PC-9 (cell line): ENCODE measurements around the gene DSG3.

Source experiments
- EZH2 ChIP-seq: fragments of 200-600 bp; sonication (generic); IDR thresholded peaks from 2 replicates; pipeline ENCODE4 v1.8.0; 2017; ENCODE audit warnings: antibody characterized with exemption, low read depth
- TF ChIP-seq, protein P1 (sequence below): fragments of 200-600 bp; sonication (generic); conservative IDR thresholded peaks from 2 replicates; pipeline ENCODE4 v1.6.1; 2017; ENCODE audit warnings: mixed run types, antibody characterized with exemption, mild to moderate bottlenecking, moderate library complexity

DNA sequence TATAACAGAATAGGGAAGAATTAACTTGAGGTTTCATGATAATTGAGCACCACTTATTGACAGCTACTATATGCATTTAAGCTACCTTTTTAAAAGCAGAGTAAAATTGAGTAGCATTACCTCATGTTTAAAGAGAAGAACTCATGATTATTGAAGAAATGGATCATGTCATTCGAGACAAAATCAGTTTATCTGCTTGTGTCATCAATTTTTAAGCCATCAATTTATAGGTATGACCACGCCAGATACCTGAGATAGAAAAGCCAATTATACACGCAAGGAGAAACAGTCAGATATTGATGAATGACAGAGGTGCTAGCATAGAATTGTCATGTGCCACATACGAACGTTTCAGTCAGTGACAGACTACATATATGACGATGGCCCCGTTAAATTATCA is 78.8 kb downstream of the DSG3 start:
- TF ChIP-seq, protein P1, sequence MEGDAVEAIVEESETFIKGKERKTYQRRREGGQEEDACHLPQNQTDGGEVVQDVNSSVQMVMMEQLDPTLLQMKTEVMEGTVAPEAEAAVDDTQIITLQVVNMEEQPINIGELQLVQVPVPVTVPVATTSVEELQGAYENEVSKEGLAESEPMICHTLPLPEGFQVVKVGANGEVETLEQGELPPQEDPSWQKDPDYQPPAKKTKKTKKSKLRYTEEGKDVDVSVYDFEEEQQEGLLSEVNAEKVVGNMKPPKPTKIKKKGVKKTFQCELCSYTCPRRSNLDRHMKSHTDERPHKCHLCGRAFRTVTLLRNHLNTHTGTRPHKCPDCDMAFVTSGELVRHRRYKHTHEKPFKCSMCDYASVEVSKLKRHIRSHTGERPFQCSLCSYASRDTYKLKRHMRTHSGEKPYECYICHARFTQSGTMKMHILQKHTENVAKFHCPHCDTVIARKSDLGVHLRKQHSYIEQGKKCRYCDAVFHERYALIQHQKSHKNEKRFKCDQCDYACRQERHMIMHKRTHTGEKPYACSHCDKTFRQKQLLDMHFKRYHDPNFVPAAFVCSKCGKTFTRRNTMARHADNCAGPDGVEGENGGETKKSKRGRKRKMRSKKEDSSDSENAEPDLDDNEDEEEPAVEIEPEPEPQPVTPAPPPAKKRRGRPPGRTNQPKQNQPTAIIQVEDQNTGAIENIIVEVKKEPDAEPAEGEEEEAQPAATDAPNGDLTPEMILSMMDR, result no peak
- TF ChIP-seq EZH2, result no peak
